Glutamatergic neuron (in vitro differentiated cells): ENCODE data around the gene SGCE. TPM values are rescaled to one million over a fixed set of nuclear protein-coding genes. Genes with fewer than 3 reads are reported as not detected.

Experiments used
- DNase-seq: peaks from one replicate; pipeline ENCODE4 v3.0.0; 2022
- H3K27ac Mint-ChIP-seq: one replicate; pipeline ENCODE4 v1.8.0; 2020; ENCODE audit warnings: mild to moderate bottlenecking, mixed read lengths, inconsistent platforms; ENCODE audit not compliant: unreplicated experiment
- H3K27me3 Mint-ChIP-seq: one replicate; pipeline ENCODE4 v1.8.0; 2020; ENCODE audit warnings: mild to moderate bottlenecking, moderate library complexity, mixed read lengths, inconsistent platforms; ENCODE audit not compliant: unreplicated experiment
- H3K36me3 Mint-ChIP-seq: one replicate; pipeline ENCODE4 v1.8.0; 2020; ENCODE audit warnings: mild to moderate bottlenecking, mixed read lengths, inconsistent platforms; ENCODE audit not compliant: unreplicated experiment
- H3K4me1 Mint-ChIP-seq: one replicate; pipeline ENCODE4 v1.8.0; 2020; ENCODE audit warnings: mild to moderate bottlenecking, low read depth, mixed read lengths, inconsistent platforms; ENCODE audit not compliant: unreplicated experiment
- H3K4me3 Mint-ChIP-seq: one replicate; pipeline ENCODE4 v1.8.0; 2020; ENCODE audit warnings: mild to moderate bottlenecking, mixed read lengths, inconsistent platforms; ENCODE audit not compliant: unreplicated experiment
- H3K9me3 Mint-ChIP-seq: one replicate; pipeline ENCODE4 v1.8.0; 2020; ENCODE audit warnings: mild to moderate bottlenecking, moderate library complexity, mixed read lengths, inconsistent platforms; ENCODE audit not compliant: unreplicated experiment
- CTCF ChIP-seq: fragments of 200-600 bp; sonication (generic); IDR thresholded peaks from one replicate; pipeline ENCODE4 v1.5.0; 2021; ENCODE audit not compliant: partially characterized antibody, unreplicated experiment
- total RNA-seq: library from RNA; stranded (reverse); fragmentation: NEBNext Ultra II Directional; extraction: Animal tissue kit (Norgen Biotek cat#: 25700); gene quantifications from one replicate; pipeline ENCODE4 v1.2.1, GENCODE V29; 2021; ENCODE audit not compliant: unreplicated experiment

The SGCE gene
- total RNA-seq, 1 donor from 2014 or later = 64.4 TPM

- Mint-ChIP-seq H3K36me3 (peaks cover 11% of the 10 kb centered on the region), H3K9me3 (peaks cover 1% of the 10 kb centered on the region), H3K4me3 (no peak overlapping the region), H3K4me1 (peaks cover 16% of the 10 kb centered on the region), H3K27ac (no peak overlapping the region), H3K27me3 (no peaks in the 10 kb centered on the region)
- no peak for TF ChIP-seq CTCF
- no peak for DNase-seq
Measured at GRCh38 chr7:94602181-94602580, 53.8 kb downstream of the SGCE start.

- no peak for TF ChIP-seq CTCF
- Mint-ChIP-seq H3K4me1 (peaks cover 14% of the 10 kb centered on the region), H3K4me3 (no peak overlapping the region), H3K27me3 (no peaks in the 10 kb centered on the region), H3K36me3 (no peaks in the 10 kb centered on the region), H3K9me3 (no peaks in the 10 kb centered on the region), H3K27ac (no peak overlapping the region)
- DNase-seq = no peak
Measured at GRCh38 chr7:94600267-94600666, 55.7 kb downstream of the SGCE start.

GRCh38 chr7:94595717-94596116 is 60.2 kb downstream of the SGCE start:
- Mint-ChIP-seq H3K9me3 (no peaks in the 10 kb centered on the region), H3K4me3 (no peak overlapping the region), H3K4me1 (no peaks in the 10 kb centered on the region), H3K27me3 (no peaks in the 10 kb centered on the region), H3K27ac (no peak overlapping the region), H3K36me3 (no peaks in the 10 kb centered on the region)
- DNase-seq = no peak
- TF ChIP-seq CTCF = no peak

- Mint-ChIP-seq H3K4me3 (no peak overlapping the region), H3K9me3 (no peaks in the 10 kb centered on the region), H3K27me3 (no peaks in the 10 kb centered on the region), H3K4me1 (no peaks in the 10 kb centered on the region), H3K27ac (no peak overlapping the region), H3K36me3 (no peaks in the 10 kb centered on the region)
- DNase-seq = no peak
- no peak for TF ChIP-seq CTCF
Measured at GRCh38 chr7:94594882-94595281, 61.1 kb downstream of the SGCE start.

- Mint-ChIP-seq H3K4me3 (no peak overlapping the region), H3K27me3 (no peaks in the 10 kb centered on the region), H3K36me3 (no peaks in the 10 kb centered on the region), H3K9me3 (no peaks in the 10 kb centered on the region), H3K27ac (no peak overlapping the region), H3K4me1 (no peaks in the 10 kb centered on the region)
- no peak for DNase-seq
- no peak for TF ChIP-seq CTCF
Measured at GRCh38 chr7:94591176-94591575, 64.8 kb downstream of the SGCE start.
